Right lobe of liver (tissue), 6 donors: ENCODE data around the gene ONECUT2. TPM values are rescaled to one million over a fixed set of nuclear protein-coding genes. Genes with fewer than 3 reads are reported as not detected.
"Not testable (repeated sequence)": the region's sequence is repeated elsewhere in the genome, so short reads cannot be mapped to it uniquely, and the experiment has no call there.

Source experiments
- ATAC-seq, 4 donors: fragments of 200-7000 bp; cut with Tn5 transposase; one replicate each; pipeline ENCODE4 v1.9.1; 2020; ENCODE audit warnings: mild to moderate bottlenecking in 4 of 4, moderate library complexity in 4 of 4
- DNase-seq, 3 donors: peaks; one replicate each; pipeline ENCODE4 v3.0.0-alpha.2; 2020
- H3K27ac ChIP-seq, 3 donors: fragments of 200-600 bp; one replicate each; pipeline ENCODE4 v1.8.0; 2022
- H3K27me3 ChIP-seq, 2 donors: fragments of 200-600 bp; one replicate each; pipeline ENCODE4 v1.8.0; 2022
- H3K36me3 ChIP-seq, 4 donors: fragments of 200-600 bp; sonication (generic) in 1 of 4; one replicate each; pipeline versions ENCODE4 v1.5.1 to v1.8.0; 2017 to 2022; ENCODE audit warnings: control low read depth in 1 of 4
- H3K4me1 ChIP-seq, 4 donors: fragments of 200-600 bp; sonication (generic) in 1 of 4; one replicate each; pipeline versions ENCODE4 v1.5.1 to v1.8.0; 2017 to 2022; ENCODE audit warnings: control low read depth in 1 of 4
- H3K4me3 ChIP-seq, 3 donors: fragments of 200-600 bp; one replicate each; pipeline ENCODE4 v1.8.0; 2022
- H3K9me3 ChIP-seq, 4 donors: fragments of 200-600 bp; sonication (generic) in 1 of 4; one replicate each; pipeline versions ENCODE4 v1.5.1 to v1.8.0; 2017 to 2022; ENCODE audit warnings: control low read depth in 1 of 4
- POLR2A ChIP-seq: fragments of 450-650 bp; IDR thresholded peaks from one replicate; pipeline ENCODE4 v1.6.1; 2017; ENCODE audit warnings: antibody characterized with exemption, mild to moderate bottlenecking
- WGBS: methylation state at CpG from one replicate; pipeline ENCODE4 v1.1.6; 2018; ENCODE audit warnings: low coverage, low lambda C conversion rate; ENCODE audit not compliant: insufficient coverage; ENCODE audit errors: missing lambda C conversion rate; 5-methylcytosine and 5-hydroxymethylcytosine counted together
- intact Hi-C, 2 donors: fragments of 100-400 bp; cut with DNase I; formaldehyde crosslinking; loops; one replicate each; pipeline versions ENCODE4 v1.11.2 to v1.14.1; 2022
- total RNA-seq, 6 experiments: library from RNA; depleted of rRNA in 2 of 6; stranded (reverse); fragments of >200 nt in 2 of 6; fragmentation: NEBNext Ultra II Directional in 3 of 6; extraction: Animal tissue kit (Norgen Biotek cat#: 25700) in 3 of 6; gene quantifications; one replicate each; pipeline versions ENCODE4 v1.1.0 to v1.2.4, GENCODE V29; 2016 to 2023
- TF ChIP-seq, protein P1 (sequence below), 4 donors: fragments of 200-600 bp in 3 of 4; fragments of 450-650 bp in 1 of 4; IDR thresholded peaks; one replicate each; pipeline versions ENCODE4 v1.5.1 to v1.8.0; 2016 to 2022; ENCODE audit warnings: antibody characterized with exemption in 4 of 4, mild to moderate bottlenecking in 2 of 4
- donor health status: DM: no; HTN: yes; CAD: no.
- donor health status: DM: no; HTN: no; CAD: no.
- donor health status: DM: no; HTN: no; CAD: no.
- donor health status: DM: no; HTN: yes; CAD: no.
- donor health status: DM: no; HTN: yes; CAD: no.

ONECUT2 gene
- total RNA-seq, 6 experiments from 2014 or later, result 7.7 to 25.8 (median 14.2) TPM

DNA sequence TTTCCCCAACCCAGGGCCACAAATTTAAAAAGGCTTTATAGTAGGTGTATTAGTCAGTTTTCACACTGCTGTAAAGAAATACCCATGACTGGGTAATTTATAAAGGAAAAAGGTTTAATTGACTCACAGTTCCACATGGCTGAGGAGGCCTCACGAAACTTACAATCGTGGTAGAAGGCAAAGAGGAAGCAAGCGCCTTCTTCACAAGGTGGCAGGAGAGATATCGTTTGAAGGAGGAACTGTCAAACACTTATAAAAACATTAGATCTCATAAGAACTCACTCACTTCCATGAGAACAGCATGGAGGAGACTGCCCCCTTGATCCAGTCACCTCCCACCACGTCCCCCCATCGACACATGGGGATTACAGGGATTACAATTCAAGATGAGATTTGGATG, 80.9 kb downstream of the ONECUT2 start:
- ATAC-seq (no peak), DNase-seq (no peak)
- TF ChIP-seq POLR2A, result no peak
- TF ChIP-seq, protein P1, sequence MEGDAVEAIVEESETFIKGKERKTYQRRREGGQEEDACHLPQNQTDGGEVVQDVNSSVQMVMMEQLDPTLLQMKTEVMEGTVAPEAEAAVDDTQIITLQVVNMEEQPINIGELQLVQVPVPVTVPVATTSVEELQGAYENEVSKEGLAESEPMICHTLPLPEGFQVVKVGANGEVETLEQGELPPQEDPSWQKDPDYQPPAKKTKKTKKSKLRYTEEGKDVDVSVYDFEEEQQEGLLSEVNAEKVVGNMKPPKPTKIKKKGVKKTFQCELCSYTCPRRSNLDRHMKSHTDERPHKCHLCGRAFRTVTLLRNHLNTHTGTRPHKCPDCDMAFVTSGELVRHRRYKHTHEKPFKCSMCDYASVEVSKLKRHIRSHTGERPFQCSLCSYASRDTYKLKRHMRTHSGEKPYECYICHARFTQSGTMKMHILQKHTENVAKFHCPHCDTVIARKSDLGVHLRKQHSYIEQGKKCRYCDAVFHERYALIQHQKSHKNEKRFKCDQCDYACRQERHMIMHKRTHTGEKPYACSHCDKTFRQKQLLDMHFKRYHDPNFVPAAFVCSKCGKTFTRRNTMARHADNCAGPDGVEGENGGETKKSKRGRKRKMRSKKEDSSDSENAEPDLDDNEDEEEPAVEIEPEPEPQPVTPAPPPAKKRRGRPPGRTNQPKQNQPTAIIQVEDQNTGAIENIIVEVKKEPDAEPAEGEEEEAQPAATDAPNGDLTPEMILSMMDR (IDR thresholded peaks at IDR 0.05), result no peak
- no peaks in the 10 kb centered on the region for H3K36me3 ChIP-seq
- peaks cover 0 to 4% (median 0%) of the 10 kb centered on the region in 4 donors for H3K4me1 ChIP-seq
- intact Hi-C loops, result no loop called here
- WGBS, result 55% methylated on average over 4 of the region's 6 CpGs
- no peak overlapping the region for H3K27ac ChIP-seq
- H3K27me3 ChIP-seq, result no peaks in the 10 kb centered on the region
- no peaks in the 10 kb centered on the region for H3K9me3 ChIP-seq
- H3K4me3 ChIP-seq, result no peak overlapping the region

DNA sequence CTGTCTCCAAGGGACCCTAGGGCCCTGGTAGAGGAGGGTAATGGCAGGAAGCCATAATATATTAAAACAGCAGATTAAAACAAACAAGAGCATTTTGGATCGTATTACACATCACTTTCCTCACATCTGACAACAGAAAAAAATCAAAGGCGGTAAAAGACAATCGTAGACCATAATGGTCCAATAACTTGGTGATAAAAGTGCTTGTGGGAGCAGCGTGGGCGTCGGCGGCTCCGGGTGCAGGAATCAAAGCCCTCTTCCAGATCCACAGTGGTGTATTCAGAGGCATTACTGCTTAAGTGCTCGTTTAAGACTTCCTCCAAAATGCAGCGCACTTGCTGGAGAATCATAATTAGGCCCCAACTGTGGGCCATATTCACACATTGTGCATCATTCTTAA, 83.4 kb downstream of the ONECUT2 start:
- DNase-seq (no peak), ATAC-seq (no peak)
- Histone ChIP-seq H3K36me3 (no peaks in the 10 kb centered on the region), H3K4me1 (peaks cover 0 to 4% (median 0%) of the 10 kb centered on the region in 4 donors), H3K4me3 (no peak overlapping the region), H3K9me3 (no peaks in the 10 kb centered on the region), H3K27me3 (no peaks in the 10 kb centered on the region), H3K27ac (no peak overlapping the region)
- intact Hi-C loops, result no loop called here
- no peak for TF ChIP-seq POLR2A
- TF ChIP-seq, protein P1 (IDR thresholded peaks at IDR 0.05), result no peak
- 81% methylated on average over 10 of the region's 10 CpGs for WGBS

DNA sequence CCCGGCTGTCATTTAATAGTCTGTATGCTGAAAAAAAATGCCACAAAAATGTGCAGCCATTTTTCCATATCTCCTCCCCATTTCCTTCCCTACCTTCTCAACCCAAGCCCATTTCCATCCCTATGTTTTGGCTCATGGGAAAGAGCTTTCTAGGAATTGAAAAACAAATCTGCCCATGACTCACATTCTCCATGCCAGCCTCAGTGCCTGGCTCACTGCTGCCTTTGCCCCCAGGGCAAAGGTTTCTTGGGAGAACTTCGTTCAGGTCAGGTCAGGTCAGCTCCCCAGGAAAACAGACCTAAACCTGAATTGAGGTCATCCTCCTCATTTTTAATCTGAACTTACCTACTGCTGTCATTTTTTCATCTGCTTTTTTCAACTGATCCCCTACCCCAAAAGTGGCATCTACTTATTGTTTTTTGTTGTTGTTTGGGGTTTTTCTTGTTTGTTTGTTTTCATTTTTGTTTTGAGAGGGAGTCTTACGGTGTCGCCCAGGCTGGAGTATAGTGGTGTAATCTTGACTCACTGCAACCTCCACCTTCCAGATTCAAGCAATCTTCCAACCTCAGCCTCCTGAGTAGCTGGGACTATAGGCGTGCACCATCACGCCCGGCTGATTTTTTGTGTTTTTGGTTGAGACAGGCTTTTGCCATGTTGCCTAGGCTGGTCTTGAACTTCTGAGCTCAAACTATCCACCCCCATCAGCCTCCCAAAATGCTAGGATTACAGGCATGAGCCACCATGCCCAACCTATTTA, 84.7 kb downstream of the ONECUT2 start:
- no peak overlapping the region for H3K27ac ChIP-seq
- H3K9me3 ChIP-seq, result no peaks in the 10 kb centered on the region
- WGBS, result 43% methylated on average over 4 of the region's 7 CpGs
- TF ChIP-seq, protein P1 (IDR thresholded peaks at IDR 0.05), result no peak
- DNase-seq (peak in 2 of 3 donors; percentile 29 to 58), ATAC-seq (peak; percentile 39 to 87 (median 82))
- intact Hi-C loops, result no loop called here
- no peaks in the 10 kb centered on the region for H3K27me3 ChIP-seq
- H3K4me3 ChIP-seq, result no peak overlapping the region
- peaks cover 0 to 4% (median 0%) of the 10 kb centered on the region in 4 donors for H3K4me1 ChIP-seq
- no peaks in the 10 kb centered on the region for H3K36me3 ChIP-seq

DNA sequence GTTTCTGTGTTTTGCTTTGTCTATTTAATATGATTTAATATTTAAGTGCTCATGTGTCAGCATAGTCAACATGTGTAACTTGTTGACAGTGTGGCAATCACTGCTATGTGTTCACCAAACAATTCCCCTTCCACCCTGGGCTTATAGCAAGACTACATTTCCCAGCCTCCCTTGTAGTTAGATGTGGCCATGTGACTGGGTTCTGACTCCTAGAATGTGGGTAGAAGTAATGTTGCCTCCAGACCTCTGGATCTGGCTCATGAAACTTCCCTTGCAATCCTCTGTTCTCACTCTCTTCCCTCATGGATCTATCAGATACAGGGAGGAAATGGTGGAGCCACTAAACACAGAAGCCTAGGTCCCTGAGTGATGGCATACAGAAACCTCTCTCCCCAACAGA, 87.2 kb downstream of the ONECUT2 start:
- intact Hi-C loops, H3K9me3 ChIP-seq, H3K36me3 ChIP-seq, H3K4me3 ChIP-seq, DNase-seq, H3K27ac ChIP-seq, H3K27me3 ChIP-seq, H3K4me1 ChIP-seq: not testable (repeated sequence)
- peak in 1 of 4 donors; percentile 24 for ATAC-seq

DNA sequence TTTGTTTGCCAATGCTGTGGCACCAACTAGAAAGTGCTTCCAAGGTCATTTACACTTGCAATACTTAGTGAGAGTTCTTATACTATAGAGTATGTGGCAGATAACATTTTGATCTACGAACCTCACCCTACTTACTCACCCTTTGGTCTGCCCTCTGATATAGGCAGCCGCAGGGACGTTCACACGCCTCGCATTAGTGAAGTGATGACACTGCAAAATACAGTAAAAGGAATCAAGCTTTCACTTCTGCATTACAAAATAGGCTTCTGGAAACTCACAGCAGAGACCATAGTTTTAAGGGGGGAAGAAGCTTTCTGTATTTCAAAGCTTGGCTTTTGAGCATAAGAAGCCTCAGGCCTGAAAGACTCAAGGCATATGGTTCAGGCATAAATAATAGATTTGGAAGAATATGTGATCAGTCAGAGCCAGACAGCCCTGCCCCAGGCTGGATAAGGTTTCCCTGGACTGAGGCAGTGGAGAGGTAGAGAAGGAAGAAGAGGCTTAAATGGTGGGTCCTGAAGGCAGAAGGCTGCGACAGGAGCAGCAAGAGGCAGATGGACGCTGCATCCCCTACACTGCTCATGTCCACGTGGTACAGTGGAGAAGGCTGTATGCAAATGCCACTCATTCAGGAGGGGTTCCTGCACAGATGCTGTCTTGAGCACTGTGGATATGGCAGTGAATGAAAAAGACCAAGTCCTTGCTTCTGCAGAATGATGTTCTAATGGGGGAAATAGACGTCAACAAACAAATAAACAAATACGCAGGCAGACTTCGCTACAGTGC, 88.2 kb downstream of the ONECUT2 start:
- Histone ChIP-seq H3K4me1 (peaks cover 0 to 4% (median 0%) of the 10 kb centered on the region in 4 donors), H3K36me3 (no peaks in the 10 kb centered on the region), H3K27ac (no peak overlapping the region), H3K27me3 (no peaks in the 10 kb centered on the region), H3K9me3 (no peaks in the 10 kb centered on the region), H3K4me3 (no peak overlapping the region)
- ATAC-seq, result peak; percentile 27 to 74 (median 50)
- intact Hi-C loops, result no loop called here
- 60% methylated on average over 11 of the region's 11 CpGs for WGBS
- TF ChIP-seq, protein P1 (IDR thresholded peaks at IDR 0.05), result no peak
- no peak for TF ChIP-seq POLR2A
- no peak for DNase-seq
